ENCODE data around the gene GALNT2.
A peak's percentile ranks its signal among the peaks of the same experiment; 100 is the strongest.

The GALNT2 gene

GRCh38 chr1:230097370-230097769, 30.3 kb downstream of the GALNT2 start:
- DNase-seq: no peak

GRCh38 chr1:230098723-230099122, 31.7 kb downstream of the GALNT2 start:
- DNase-seq: no peak

GRCh38 chr1:230099465-230099864, 32.4 kb downstream of the GALNT2 start:
- no peak for DNase-seq

- DNase-seq: no peak
These were observed 33.9 kb downstream of the GALNT2 start for GRCh38 chr1:230100932-230101331.

- no peak for DNase-seq
These were observed 34.5 kb downstream of the GALNT2 start for GRCh38 chr1:230101556-230101955.

GRCh38 chr1:230102046-230102445, 35.0 kb downstream of the GALNT2 start:
- DNase-seq: no peak

- no peak for DNase-seq
These were observed 35.4 kb downstream of the GALNT2 start for GRCh38 chr1:230102472-230102871.

GRCh38 chr1:230103306-230104173, 36.5 kb downstream of the GALNT2 start:
- no peak for DNase-seq

GRCh38 chr1:230104395-230105244, 37.6 kb downstream of the GALNT2 start:
- DNase-seq: peak; percentile 75

GRCh38 chr1:230105245-230105753, 38.3 kb downstream of the GALNT2 start:
- DNase-seq: no peak

- DNase-seq: no peak
These were observed 39.0 kb downstream of the GALNT2 start for GRCh38 chr1:230105754-230106625.

GRCh38 chr1:230107941-230108340, 40.9 kb downstream of the GALNT2 start:
- no peak for DNase-seq

- DNase-seq: peak; percentile 48
These were observed 41.5 kb downstream of the GALNT2 start for GRCh38 chr1:230108580-230108979.

GRCh38 chr1:230109066-230109465, 42.0 kb downstream of the GALNT2 start:
- DNase-seq: no peak

GRCh38 chr1:230109895-230110667, 43.0 kb downstream of the GALNT2 start:
- DNase-seq: no peak

GRCh38 chr1:230110971-230111370, 43.9 kb downstream of the GALNT2 start:
- no peak for DNase-seq

GRCh38 chr1:230112131-230112701, 45.2 kb downstream of the GALNT2 start:
- DNase-seq: peak; percentile 61

GRCh38 chr1:230112782-230113181, 45.7 kb downstream of the GALNT2 start:
- no peak for DNase-seq

- no peak for DNase-seq
These were observed 46.2 kb downstream of the GALNT2 start for GRCh38 chr1:230113235-230113592.

GRCh38 chr1:230113593-230114236, 46.7 kb downstream of the GALNT2 start:
- DNase-seq: no peak

GRCh38 chr1:230114237-230114651, 47.2 kb downstream of the GALNT2 start:
- DNase-seq: no peak
